ENCODE measurements around the gene OSBPL6. TPM values are rescaled to one million over a fixed set of nuclear protein-coding genes. Genes with fewer than 3 reads are reported as not detected.

The OSBPL6 gene
- total and polyA plus RNA-seq, 2 of the 13 experiments (the other 11 are each of a cell fraction or from before 2014, with no cell fraction given): 0.03 to 0.11 TPM

GRCh38 chr2:178428396-178428806 is 234.1 kb downstream of the OSBPL6 start (continued):
- TF ChIP-seq ZNF569 (CRISPR knock-in tag; IDR thresholded peaks at IDR 0.05; ENCODE audit: borderline replicate concordance): no peak
- no peak; the same call in 1 of the 2 replicates for TF ChIP-seq DRAP1 (CRISPR knock-in tag; IDR thresholded peaks at IDR 0.05)
- 0 out of 2 replicates have a peak, but pooled peaks have one; percentile 53 for TF ChIP-seq KLF11 (CRISPR knock-in tag; IDR thresholded peaks at IDR 0.05)
- no peak for TF ChIP-seq SOX6 (IDR thresholded peaks at IDR 0.05)
- TF ChIP-seq SOX6 (CRISPR knock-in tag; IDR thresholded peaks at IDR 0.05): peak; percentile 85
- peak; percentile 84; the same call in 1 of the 2 replicates for TF ChIP-seq PITX1 (CRISPR knock-in tag; IDR thresholded peaks at IDR 0.05)
- peak; percentile 76 for TF ChIP-seq BCL6 (CRISPR knock-in tag; IDR thresholded peaks at IDR 0.05)
- TF ChIP-seq ZBTB34 (CRISPR knock-in tag; IDR thresholded peaks at IDR 0.05): no peak; the same call in 1 of the 2 replicates
- TF ChIP-seq CCDC6 (CRISPR knock-in tag; IDR thresholded peaks at IDR 0.05): peak; percentile 84
- TF ChIP-seq PCBP2 (optimal IDR thresholded peaks at IDR 0.05; ENCODE audit: low read depth, low read length, poor library complexity, severe bottlenecking): no peak
- TF ChIP-seq ATRX (CRISPR knock-in tag; IDR thresholded peaks at IDR 0.05; ENCODE audit: borderline replicate concordance): no peak
- peak; percentile 83 for TF ChIP-seq REPIN1 (CRISPR knock-in tag; IDR thresholded peaks at IDR 0.05; ENCODE audit: borderline replicate concordance, low read depth)
- 0 out of 2 replicates have a peak, but pooled peaks have one; percentile 45 for TF ChIP-seq MIXL1 (CRISPR knock-in tag; IDR thresholded peaks at IDR 0.05)
- TF ChIP-seq ZSCAN29 (CRISPR knock-in tag; conservative IDR thresholded peaks at IDR 0.05): 0 out of 2 replicates have a peak, but pooled peaks have one; percentile 11
- TF ChIP-seq JUND (CRISPR knock-in tag; IDR thresholded peaks at IDR 0.05): 0 out of 2 replicates have a peak, but pooled peaks have one; percentile 11
- no peak for TF ChIP-seq POLR2G (IDR thresholded peaks at IDR 0.05; ENCODE audit: low read depth, low read length)
- peak; percentile 62; the same call in 1 of the 2 replicates for TF ChIP-seq HOXA3 (CRISPR knock-in tag; IDR thresholded peaks at IDR 0.05)
- peak; percentile 79 for TF ChIP-seq CEBPG (CRISPR knock-in tag; IDR thresholded peaks at IDR 0.05)
- TF ChIP-seq ZNF577 (CRISPR knock-in tag; IDR thresholded peaks at IDR 0.05; ENCODE audit: borderline replicate concordance, low read depth): no peak
- no peak for TF ChIP-seq ZBED4 (CRISPR knock-in tag; IDR thresholded peaks at IDR 0.05; ENCODE audit: borderline replicate concordance)
- peak; percentile 35; the same call in 1 of the 2 replicates for TF ChIP-seq HDAC1 (CRISPR knock-in tag; IDR thresholded peaks at IDR 0.05)
- no peak for TF ChIP-seq PCBP1 (IDR thresholded peaks at IDR 0.05; ENCODE audit: borderline replicate concordance, low read depth, low read length)
- peak; percentile 33; the same call in 1 of the 2 replicates for TF ChIP-seq ZKSCAN8 (CRISPR knock-in tag; IDR thresholded peaks at IDR 0.05; ENCODE audit: borderline replicate concordance)
- TF ChIP-seq TMF1 (CRISPR knock-in tag; IDR thresholded peaks at IDR 0.05; ENCODE audit: low read depth): no peak
- TF ChIP-seq ZBTB8A (CRISPR knock-in tag; IDR thresholded peaks at IDR 0.05; ENCODE audit: borderline replicate concordance, low read depth): no peak
- TF ChIP-seq KLF13 (CRISPR knock-in tag; IDR thresholded peaks at IDR 0.05): no peak
- no peak for TF ChIP-seq ZC3H4 (CRISPR knock-in tag; IDR thresholded peaks at IDR 0.05; ENCODE audit: borderline replicate concordance)
